ENCODE data around the gene TMEM267.
"Not testable (repeated sequence)": the region's sequence is repeated elsewhere in the genome, so short reads cannot be mapped to it uniquely, and the experiment has no call there.

Gene TMEM267

GRCh38 chr5:43483298-43484105, at the start of gene TMEM267:
TMEM267 (minus strand) TSS chr5:43483865; CDS start chr5:43453969, 29,896 bp downstream.
- in situ Hi-C loops (cut with MboI; ENCODE audit: low sequenced_read_pairs) = no loop called here

GRCh38 chr5:43530648-43531047, 47.0 kb upstream of the TMEM267 start:
- in situ Hi-C loops (cut with MboI; ENCODE audit: low sequenced_read_pairs) = no loop called here

GRCh38 chr5:43523662-43524072, 40.0 kb upstream of the TMEM267 start:
- in situ Hi-C loops (cut with MboI; ENCODE audit: low sequenced_read_pairs) = no loop called here

- in situ Hi-C loops (cut with MboI; ENCODE audit: low sequenced_read_pairs) = no loop called here
Measured at GRCh38 chr5:43520615-43521014, 37.0 kb upstream of the TMEM267 start.

- in situ Hi-C loops (cut with MboI; ENCODE audit: low sequenced_read_pairs) = no loop called here
Measured at GRCh38 chr5:43515678-43516048, 32.0 kb upstream of the TMEM267 start.

- in situ Hi-C loops (cut with MboI; ENCODE audit: low sequenced_read_pairs) = no loop called here
Measured at GRCh38 chr5:43514816-43515677, 31.4 kb upstream of the TMEM267 start, which contains the start of gene C5orf34. C5orf34 (minus strand) TSS chr5:43515148; CDS start chr5:43509339, 5,809 bp downstream.

GRCh38 chr5:43514471-43514815, 30.8 kb upstream of the TMEM267 start:
- in situ Hi-C loops (cut with MboI; ENCODE audit: low sequenced_read_pairs) = no loop called here

- in situ Hi-C loops (cut with MboI; ENCODE audit: low sequenced_read_pairs) = no loop called here
Measured at GRCh38 chr5:43514025-43514424, 30.4 kb upstream of the TMEM267 start.

- in situ Hi-C loops (cut with MboI; ENCODE audit: low sequenced_read_pairs) = not testable (repeated sequence)
Measured at GRCh38 chr5:43511062-43511461, 27.4 kb upstream of the TMEM267 start.

GRCh38 chr5:43498581-43498980, 14.9 kb upstream of the TMEM267 start:
- in situ Hi-C loops (cut with MboI; ENCODE audit: low sequenced_read_pairs) = no loop called here

GRCh38 chr5:43497311-43498104, 13.8 kb upstream of the TMEM267 start:
- in situ Hi-C loops (cut with MboI; ENCODE audit: low sequenced_read_pairs) = no loop called here

GRCh38 chr5:43491326-43491725, 7.7 kb upstream of the TMEM267 start:
- in situ Hi-C loops (cut with MboI; ENCODE audit: low sequenced_read_pairs) = no loop called here

- in situ Hi-C loops (cut with MboI; ENCODE audit: low sequenced_read_pairs) = no loop called here
Measured at GRCh38 chr5:43486353-43486752, 2.7 kb upstream of the TMEM267 start.

- in situ Hi-C loops (cut with MboI; ENCODE audit: low sequenced_read_pairs) = no loop called here
Measured at GRCh38 chr5:43485406-43485805, 1.7 kb upstream of the TMEM267 start.

- in situ Hi-C loops (cut with MboI; ENCODE audit: low sequenced_read_pairs) = no loop called here
Measured at GRCh38 chr5:43484106-43484849, 613 bp upstream of the TMEM267 start.

- in situ Hi-C loops (cut with MboI; ENCODE audit: low sequenced_read_pairs) = no loop called here
Measured at GRCh38 chr5:43482490-43483297, 971 bp downstream of the TMEM267 start.

GRCh38 chr5:43469671-43470391, 13.8 kb downstream of the TMEM267 start:
- in situ Hi-C loops (cut with MboI; ENCODE audit: low sequenced_read_pairs) = no loop called here

- in situ Hi-C loops (cut with MboI; ENCODE audit: low sequenced_read_pairs) = no loop called here
Measured at GRCh38 chr5:43467100-43467499, 16.6 kb downstream of the TMEM267 start.

- in situ Hi-C loops (cut with MboI; ENCODE audit: low sequenced_read_pairs) = not testable (repeated sequence)
Measured at GRCh38 chr5:43465455-43465854, 18.2 kb downstream of the TMEM267 start.

Measured in hTERT RPE-1 (cell line).